GM18870 (cell line): Measurements from ENCODE around the gene KIF11.

Experiments used
- ATAC-seq: cut with Tn5 transposase; IDR thresholded peaks from one replicate; pipeline ENCODE4 v1.9.1; 2021; ENCODE audit warnings: moderate library complexity; ENCODE audit not compliant: unreplicated experiment

Gene KIF11

GRCh38 chr10:92699518-92700381 lies 106.8 kb downstream of the KIF11 start:
- no peak for ATAC-seq

GRCh38 chr10:92702301-92702916 lies 109.5 kb downstream of the KIF11 start:
- ATAC-seq: no peak
